GM18868 (cell line): Measurements from ENCODE around the gene SKA1.
"Not testable (repeated sequence)": the region's sequence is repeated elsewhere in the genome, so short reads cannot be mapped to it uniquely, and the experiment has no call there.

ENCODE experiments used
- ATAC-seq: cut with Tn5 transposase; IDR thresholded peaks from one replicate; pipeline ENCODE4 v1.9.1; 2021; ENCODE audit warnings: mild to moderate bottlenecking, moderate library complexity; ENCODE audit not compliant: unreplicated experiment

SKA1 gene

GRCh38 chr18:50393802-50394201 is 19.0 kb downstream of the SKA1 start:
- no peak for ATAC-seq

- no peak for ATAC-seq
Measured at GRCh38 chr18:50395093-50395492, 20.2 kb downstream of the SKA1 start.

GRCh38 chr18:50396005-50396660 is 21.3 kb downstream of the SKA1 start:
- no peak for ATAC-seq

- no peak for ATAC-seq
Measured at GRCh38 chr18:50397023-50397422, 22.2 kb downstream of the SKA1 start.

GRCh38 chr18:50398099-50398498 is 23.3 kb downstream of the SKA1 start:
- no peak for ATAC-seq

- ATAC-seq, result no peak
Measured at GRCh38 chr18:50398947-50399346, 24.1 kb downstream of the SKA1 start.

- ATAC-seq, result no peak
Measured at GRCh38 chr18:50399582-50399981, 24.7 kb downstream of the SKA1 start.

GRCh38 chr18:50400438-50400837 is 25.6 kb downstream of the SKA1 start:
- not testable (repeated sequence) for ATAC-seq

- ATAC-seq, result no peak
Measured at GRCh38 chr18:50401295-50401694, 26.4 kb downstream of the SKA1 start.

GRCh38 chr18:50401888-50402287 is 27.0 kb downstream of the SKA1 start:
- ATAC-seq, result no peak

- not testable (repeated sequence) for ATAC-seq
Measured at GRCh38 chr18:50404752-50405581, 30.1 kb downstream of the SKA1 start.

GRCh38 chr18:50405582-50406271 is 30.9 kb downstream of the SKA1 start:
- no peak for ATAC-seq

GRCh38 chr18:50409236-50409635 is 34.4 kb downstream of the SKA1 start:
- no peak for ATAC-seq

GRCh38 chr18:50410008-50410407 is 35.2 kb downstream of the SKA1 start:
- ATAC-seq, result no peak

GRCh38 chr18:50410894-50411293 is 36.0 kb downstream of the SKA1 start:
- ATAC-seq, result no peak

GRCh38 chr18:50416832-50417231 is 42.0 kb downstream of the SKA1 start:
- ATAC-seq, result not testable (repeated sequence)

- ATAC-seq, result not testable (repeated sequence)
Measured at GRCh38 chr18:50417705-50418104, 42.9 kb downstream of the SKA1 start.

GRCh38 chr18:50418650-50419049 is 43.8 kb downstream of the SKA1 start:
- ATAC-seq, result no peak

- ATAC-seq, result no peak
Measured at GRCh38 chr18:50422286-50422898, 47.5 kb downstream of the SKA1 start.

GRCh38 chr18:50424877-50425690 is 50.2 kb downstream of the SKA1 start:
- ATAC-seq, result no peak
